Ectodermal cell (in vitro differentiated cells): ENCODE data around the gene DGKB.

Experiments used
- H3K27ac ChIP-seq: 2 replicates; pipeline ENCODE4 v1.7.0; 2013; ENCODE audit warnings: mild to moderate bottlenecking, low read depth, low read length; ENCODE audit not compliant: insufficient read depth, poor library complexity, severe bottlenecking
- H3K27me3 ChIP-seq: 2 replicates; pipeline ENCODE4 v1.7.0; 2013; ENCODE audit warnings: mild to moderate bottlenecking, low read length; ENCODE audit not compliant: insufficient read depth, control insufficient read depth, poor library complexity, severe bottlenecking
- H3K36me3 ChIP-seq: one replicate; pipeline ENCODE4 v1.7.0; 2013; ENCODE audit warnings: low read length; ENCODE audit not compliant: control insufficient read depth, insufficient read depth
- H3K4me1 ChIP-seq: one replicate; pipeline ENCODE4 v1.7.0; 2013; ENCODE audit warnings: low read length; ENCODE audit not compliant: control insufficient read depth, insufficient read depth
- H3K4me3 ChIP-seq: 2 replicates; pipeline ENCODE4 v1.7.0; 2013; ENCODE audit warnings: low read depth, low read length, control low read depth; ENCODE audit not compliant: insufficient read depth
- H3K9me3 ChIP-seq: 2 replicates; pipeline ENCODE4 v1.7.0; 2013; ENCODE audit warnings: mild to moderate bottlenecking, low read length, moderate library complexity; ENCODE audit not compliant: control insufficient read depth
- WGBS, 2 experiments: methylation state at CpG; one replicate each; pipeline ENCODE4 v1.1.7; 2013; ENCODE audit warnings: missing lambda C conversion rate in 2 of 2; 5-methylcytosine and 5-hydroxymethylcytosine counted together

The DGKB gene

DNA sequence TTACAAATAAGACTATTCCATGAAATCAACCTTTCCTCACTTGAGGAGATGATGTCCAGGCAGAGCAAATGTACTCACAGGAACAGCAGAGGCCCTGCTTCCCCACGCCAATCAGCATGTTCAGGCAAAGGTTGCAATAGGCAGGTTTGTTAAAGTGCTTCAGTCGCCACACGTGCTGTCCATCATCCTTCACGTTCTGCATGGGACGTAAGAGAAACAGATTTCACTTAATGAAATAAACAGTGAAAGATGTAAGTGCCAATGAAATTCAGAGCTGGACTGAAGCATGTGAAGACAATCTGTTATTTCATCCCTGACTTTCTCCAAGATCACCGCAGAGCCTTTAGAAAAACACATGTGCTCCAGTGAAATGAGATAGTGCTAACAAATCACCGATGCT, 217.4 kb downstream of the DGKB start:
- Histone ChIP-seq H3K27ac (no peak overlapping the region), H3K4me1 (no peaks in the 10 kb centered on the region), H3K9me3 (no peaks in the 10 kb centered on the region), H3K27me3 (no peaks in the 10 kb centered on the region), H3K36me3 (no peaks in the 10 kb centered on the region), H3K4me3 (no peak overlapping the region)
- 94 to 96% methylated on average over 7 of the region's 7 CpGs for WGBS, 2 experiments

- Histone ChIP-seq H3K9me3 (no peaks in the 10 kb centered on the region), H3K36me3 (no peaks in the 10 kb centered on the region), H3K27me3 (no peaks in the 10 kb centered on the region), H3K27ac (no peak overlapping the region), H3K4me3 (no peak overlapping the region), H3K4me1 (no peaks in the 10 kb centered on the region)
- 92 to 100% methylated on average over 2 to 3 of the region's 4 CpGs for WGBS, 2 experiments
These were observed 219.6 kb downstream of the DGKB start for GRCh38 chr7:14682910-14683465.

DNA sequence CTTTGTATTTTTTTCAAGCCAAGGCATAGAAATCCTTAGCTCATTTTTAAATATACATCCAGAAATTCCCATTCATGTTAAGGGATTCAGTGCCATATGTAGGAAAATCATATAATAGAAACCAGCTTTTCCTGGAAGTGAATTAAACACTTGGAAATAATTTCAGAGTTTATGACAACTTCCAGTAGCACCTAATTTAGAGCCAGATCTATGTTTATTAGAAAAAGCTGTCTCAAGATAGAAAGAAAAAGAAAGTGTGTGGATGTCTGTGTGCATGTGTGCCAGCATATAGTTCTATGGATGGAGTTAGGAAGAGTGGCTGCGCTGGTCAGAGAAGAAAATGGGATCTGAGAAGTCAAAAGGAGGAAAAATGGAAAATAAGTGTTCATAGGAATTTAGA, 225.7 kb downstream of the DGKB start:
- Histone ChIP-seq H3K9me3 (no peaks in the 10 kb centered on the region), H3K4me3 (no peak overlapping the region)
- 90 to 94% methylated on average over 1 of the region's 1 CpG for WGBS, 2 experiments

GRCh38 chr7:14673202-14673601, 229.3 kb downstream of the DGKB start:
- Histone ChIP-seq H3K36me3 (no peaks in the 10 kb centered on the region), H3K4me1 (no peaks in the 10 kb centered on the region), H3K27me3 (no peaks in the 10 kb centered on the region), H3K4me3 (no peak overlapping the region), H3K9me3 (no peaks in the 10 kb centered on the region), H3K27ac (no peak overlapping the region)

More for the DNA sequence above, 225.7 kb downstream of the DGKB start:
- no peaks in the 10 kb centered on the region for H3K36me3 ChIP-seq
- no peak overlapping the region for H3K27ac ChIP-seq
- H3K27me3 ChIP-seq, result no peaks in the 10 kb centered on the region
- no peaks in the 10 kb centered on the region for H3K4me1 ChIP-seq

GRCh38 chr7:14666913-14667312, 235.6 kb downstream of the DGKB start:
- Histone ChIP-seq H3K4me1 (no peaks in the 10 kb centered on the region), H3K27ac (no peak overlapping the region), H3K4me3 (no peak overlapping the region), H3K9me3 (no peaks in the 10 kb centered on the region), H3K36me3 (no peaks in the 10 kb centered on the region), H3K27me3 (no peaks in the 10 kb centered on the region)
- WGBS, 2 experiments, result 89 to 92% methylated on average over 1 to 2 of the region's 2 CpGs

GRCh38 chr7:14666304-14666703, 236.2 kb downstream of the DGKB start:
- no peak overlapping the region for H3K27ac ChIP-seq
- no peaks in the 10 kb centered on the region for H3K27me3 ChIP-seq
- no peak overlapping the region for H3K4me3 ChIP-seq
- no peaks in the 10 kb centered on the region for H3K9me3 ChIP-seq
- no peaks in the 10 kb centered on the region for H3K36me3 ChIP-seq
- 87% methylated on average over 1 of the region's 1 CpG; no CpG with 5 or more reads in 1 of the 2 experiments for WGBS, 2 experiments
- H3K4me1 ChIP-seq, result no peaks in the 10 kb centered on the region

GRCh38 chr7:14639801-14640200, 262.8 kb downstream of the DGKB start:
- Histone ChIP-seq H3K4me3 (no peak overlapping the region), H3K4me1 (no peaks in the 10 kb centered on the region), H3K27me3 (no peaks in the 10 kb centered on the region), H3K9me3 (no peaks in the 10 kb centered on the region), H3K36me3 (no peaks in the 10 kb centered on the region), H3K27ac (no peak overlapping the region)
- 100% methylated on average over 1 of the region's 1 CpG; no CpG with 5 or more reads in 1 of the 2 experiments for WGBS, 2 experiments

DNA sequence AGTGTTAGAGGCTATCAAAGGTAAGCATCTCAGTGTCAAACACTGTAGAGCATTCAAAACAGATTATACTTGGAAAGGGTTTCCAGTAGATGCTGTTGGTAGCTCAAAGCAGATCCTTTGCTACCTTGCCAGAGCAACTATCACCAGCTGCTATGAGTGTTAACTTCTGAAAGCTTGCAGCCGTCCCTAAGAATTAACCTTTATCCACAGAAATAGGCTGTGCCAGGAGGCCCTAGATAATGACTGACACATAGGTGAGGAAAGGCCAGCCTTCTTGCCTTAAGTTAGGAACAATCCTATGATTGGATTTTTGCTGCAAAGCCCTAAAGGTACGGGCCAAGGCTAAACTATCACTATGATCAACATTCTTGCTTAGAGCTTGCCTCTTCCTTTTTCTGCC, 263.2 kb downstream of the DGKB start:
- no peaks in the 10 kb centered on the region for H3K27me3 ChIP-seq
- H3K36me3 ChIP-seq, result no peaks in the 10 kb centered on the region
- H3K4me3 ChIP-seq, result no peak overlapping the region
- no peaks in the 10 kb centered on the region for H3K9me3 ChIP-seq
- no peak overlapping the region for H3K27ac ChIP-seq
- H3K4me1 ChIP-seq, result no peaks in the 10 kb centered on the region
- 93% methylated on average over 2 of the region's 2 CpGs for WGBS, 2 experiments

GRCh38 chr7:14637968-14638367, 264.6 kb downstream of the DGKB start:
- Histone ChIP-seq H3K27me3 (no peaks in the 10 kb centered on the region), H3K9me3 (no peaks in the 10 kb centered on the region), H3K4me3 (no peak overlapping the region), H3K27ac (no peak overlapping the region), H3K4me1 (no peaks in the 10 kb centered on the region), H3K36me3 (no peaks in the 10 kb centered on the region)
- 96 to 100% methylated on average over 2 of the region's 2 CpGs for WGBS, 2 experiments

GRCh38 chr7:14635955-14636354, 266.6 kb downstream of the DGKB start:
- no peaks in the 10 kb centered on the region for H3K36me3 ChIP-seq
- WGBS, 2 experiments, result 93 to 96% methylated on average over 3 to 4 of the region's 4 CpGs

DNA sequence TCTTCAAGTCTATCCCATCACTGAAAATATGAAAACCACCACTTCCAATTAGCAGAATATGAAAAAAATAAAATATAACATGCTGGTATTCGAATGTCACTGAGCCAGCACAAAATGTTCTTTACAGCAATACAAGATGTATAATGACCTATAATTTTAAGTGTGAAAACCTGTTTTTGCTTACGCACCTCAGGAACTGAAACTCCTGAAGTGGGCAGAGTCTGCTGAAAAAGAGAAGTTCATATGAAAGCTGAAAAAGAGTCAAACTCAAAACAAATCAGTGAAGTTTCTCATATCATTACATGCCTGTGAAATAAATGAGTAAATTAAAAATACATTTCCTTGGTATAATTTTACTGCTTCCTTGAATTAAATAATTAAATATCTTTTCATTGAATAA, 272.5 kb downstream of the DGKB start:
- Histone ChIP-seq H3K4me3 (no peak overlapping the region), H3K4me1 (no peaks in the 10 kb centered on the region), H3K36me3 (no peaks in the 10 kb centered on the region), H3K9me3 (no peaks in the 10 kb centered on the region), H3K27me3 (no peaks in the 10 kb centered on the region), H3K27ac (no peak overlapping the region)
- WGBS, 2 experiments, result 91 to 100% methylated on average over 1 of the region's 2 CpGs

More at GRCh38 chr7:14635955-14636354, 266.6 kb downstream of the DGKB start:
- Histone ChIP-seq H3K27ac (no peak overlapping the region), H3K4me1 (no peaks in the 10 kb centered on the region), H3K27me3 (no peaks in the 10 kb centered on the region), H3K4me3 (no peak overlapping the region), H3K9me3 (no peaks in the 10 kb centered on the region)
